ENCODE results near the gene FAM9C.
"Not testable (repeated sequence)": the region's sequence is repeated elsewhere in the genome, so short reads cannot be mapped to it uniquely, and the experiment has no call there.

FAM9C gene

GRCh38 chrX:13029887-13030771 lies 14.3 kb downstream of the FAM9C start:
- no peak for DNase-seq

GRCh38 chrX:13029637-13029886 lies 14.9 kb downstream of the FAM9C start:
- no peak for DNase-seq

- DNase-seq, result no peak
Measured at GRCh38 chrX:13028871-13029636, 15.4 kb downstream of the FAM9C start.

- DNase-seq, result no peak
Measured at GRCh38 chrX:13026877-13027652, 17.4 kb downstream of the FAM9C start.

- no peak for DNase-seq
Measured at GRCh38 chrX:13024986-13025385, 19.4 kb downstream of the FAM9C start.

- no peak for DNase-seq
Measured at GRCh38 chrX:13023979-13024378, 20.4 kb downstream of the FAM9C start.

- no peak for DNase-seq
Measured at GRCh38 chrX:13023567-13023966, 20.9 kb downstream of the FAM9C start.

- no peak for DNase-seq
Measured at GRCh38 chrX:13022926-13023325, 21.5 kb downstream of the FAM9C start.

- DNase-seq, result not testable (repeated sequence)
Measured at GRCh38 chrX:13016731-13017130, 27.7 kb downstream of the FAM9C start.

GRCh38 chrX:13015536-13016236 lies 28.7 kb downstream of the FAM9C start:
- DNase-seq, result no peak

- DNase-seq, result no peak
Measured at GRCh38 chrX:13014111-13015096, 30.0 kb downstream of the FAM9C start.

GRCh38 chrX:13013363-13014110 lies 30.9 kb downstream of the FAM9C start:
- DNase-seq, result peak; percentile 78

- DNase-seq, result no peak
Measured at GRCh38 chrX:13010546-13010945, 33.9 kb downstream of the FAM9C start.

- no peak for DNase-seq
Measured at GRCh38 chrX:13009844-13010243, 34.6 kb downstream of the FAM9C start.

- DNase-seq, result no peak
Measured at GRCh38 chrX:13009273-13009672, 35.1 kb downstream of the FAM9C start.

- no peak for DNase-seq
Measured at GRCh38 chrX:13008851-13009250, 35.6 kb downstream of the FAM9C start.

GRCh38 chrX:13008189-13008533 lies 36.3 kb downstream of the FAM9C start:
- DNase-seq, result no peak

GRCh38 chrX:13007519-13008188 lies 36.8 kb downstream of the FAM9C start:
- no peak for DNase-seq

- DNase-seq, result no peak
Measured at GRCh38 chrX:13005661-13006473, 38.6 kb downstream of the FAM9C start.

All from GF-D8 (cell line).